ENCODE data around the gene HBA2. TPM values are rescaled to one million over a fixed set of nuclear protein-coding genes. Genes with fewer than 3 reads are reported as not detected.
"Not testable (repeated sequence)": the region's sequence is repeated elsewhere in the genome, so short reads cannot be mapped to it uniquely, and the experiment has no call there.

HBA2 gene
- 1,000 to 10,000 TPM in 1 of 6 donors, 100 to 1,000 TPM in 3, 10 to 100 TPM in 2; 40.1 to 1,032 (median 301) TPM for total RNA-seq

DNA sequence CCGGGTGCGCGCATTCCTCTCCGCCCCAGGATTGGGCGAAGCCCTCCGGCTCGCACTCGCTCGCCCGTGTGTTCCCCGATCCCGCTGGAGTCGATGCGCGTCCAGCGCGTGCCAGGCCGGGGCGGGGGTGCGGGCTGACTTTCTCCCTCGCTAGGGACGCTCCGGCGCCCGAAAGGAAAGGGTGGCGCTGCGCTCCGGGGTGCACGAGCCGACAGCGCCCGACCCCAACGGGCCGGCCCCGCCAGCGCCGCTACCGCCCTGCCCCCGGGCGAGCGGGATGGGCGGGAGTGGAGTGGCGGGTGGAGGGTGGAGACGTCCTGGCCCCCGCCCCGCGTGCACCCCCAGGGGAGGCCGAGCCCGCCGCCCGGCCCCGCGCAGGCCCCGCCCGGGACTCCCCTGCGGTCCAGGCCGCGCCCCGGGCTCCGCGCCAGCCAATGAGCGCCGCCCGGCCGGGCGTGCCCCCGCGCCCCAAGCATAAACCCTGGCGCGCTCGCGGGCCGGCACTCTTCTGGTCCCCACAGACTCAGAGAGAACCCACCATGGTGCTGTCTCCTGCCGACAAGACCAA is at the start of gene HBA2:
Gene HBA2 (plus strand): TSS at position 503 of the 568 bp plus-strand sequence. CDS start 37 bp downstream, at position 540.
- H3K36me3 ChIP-seq; ATAC-seq (ENCODE audit: low FRiP score in 2 of 2): not testable (repeated sequence)

GRCh38 chr16:123558-124350 is 48.9 kb upstream of the HBA2 start:
- H3K4me3 ChIP-seq; H3K4me1 ChIP-seq; H3K27me3 ChIP-seq; H3K27ac ChIP-seq; ATAC-seq (ENCODE audit: low FRiP score in 2 of 2); DNase-seq; H3K9me3 ChIP-seq; H3K36me3 ChIP-seq: not testable (repeated sequence)
- WGBS, 2 donors = 82 to 84% methylated on average over 10 to 18 of the region's 19 CpGs

More for the DNA sequence above, at the start of gene HBA2:
- not testable (repeated sequence) for H3K4me3 ChIP-seq, DNase-seq, H3K27ac ChIP-seq, H3K9me3 ChIP-seq
- WGBS, 2 donors = no CpG with 5 or more reads among the region's 74 CpGs
- Histone ChIP-seq H3K4me1 (peaks cover 0 to 11% (median 0%) of the 10 kb centered on the region in 4 donors), H3K27me3 (peaks cover 0 to 47% (median 18%) of the 10 kb centered on the region in 4 donors)

GRCh38 chr16:125011-125410 is 47.7 kb upstream of the HBA2 start:
- H3K4me3 ChIP-seq = no peak overlapping the region

DNA sequence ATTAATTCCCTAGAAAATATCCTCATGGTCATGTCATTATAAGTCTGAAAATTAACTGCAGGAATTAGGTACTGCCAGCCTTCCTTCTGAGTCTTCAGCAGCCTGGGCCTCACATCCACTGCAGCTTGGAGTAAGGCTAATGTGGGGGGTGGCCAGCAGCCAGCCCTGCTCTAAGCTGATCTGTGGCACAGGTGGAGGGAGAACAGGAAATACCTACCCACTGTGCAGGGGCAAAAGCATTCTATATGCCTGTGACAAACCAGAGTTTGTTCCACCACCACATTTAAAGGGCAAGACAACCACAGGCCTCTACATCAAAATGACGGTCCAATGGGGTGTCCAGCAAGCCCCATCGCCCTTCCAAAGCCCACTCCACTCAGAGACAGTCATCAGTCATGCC is 43.6 kb upstream of the HBA2 start:
- Histone ChIP-seq H3K4me1 (no peaks in the 10 kb centered on the region), H3K27ac (no peak overlapping the region), H3K4me3 (no peak overlapping the region), H3K27me3 (no peaks in the 10 kb centered on the region), H3K36me3 (peaks cover 0 to 5% (median 2%) of the 10 kb centered on the region in 4 donors), H3K9me3 (no peaks in the 10 kb centered on the region)
- no peak for DNase-seq
- 94 to 100% methylated on average over 2 of the region's 2 CpGs for WGBS, 2 donors
- TF ChIP-seq POLR2AphosphoS5 (IDR thresholded peaks at IDR 0.05) (no peak), POLR2A (IDR thresholded peaks at IDR 0.05) (no peak), EP300 (IDR thresholded peaks at IDR 0.05) (no peak)
- TF ChIP-seq, protein P1, sequence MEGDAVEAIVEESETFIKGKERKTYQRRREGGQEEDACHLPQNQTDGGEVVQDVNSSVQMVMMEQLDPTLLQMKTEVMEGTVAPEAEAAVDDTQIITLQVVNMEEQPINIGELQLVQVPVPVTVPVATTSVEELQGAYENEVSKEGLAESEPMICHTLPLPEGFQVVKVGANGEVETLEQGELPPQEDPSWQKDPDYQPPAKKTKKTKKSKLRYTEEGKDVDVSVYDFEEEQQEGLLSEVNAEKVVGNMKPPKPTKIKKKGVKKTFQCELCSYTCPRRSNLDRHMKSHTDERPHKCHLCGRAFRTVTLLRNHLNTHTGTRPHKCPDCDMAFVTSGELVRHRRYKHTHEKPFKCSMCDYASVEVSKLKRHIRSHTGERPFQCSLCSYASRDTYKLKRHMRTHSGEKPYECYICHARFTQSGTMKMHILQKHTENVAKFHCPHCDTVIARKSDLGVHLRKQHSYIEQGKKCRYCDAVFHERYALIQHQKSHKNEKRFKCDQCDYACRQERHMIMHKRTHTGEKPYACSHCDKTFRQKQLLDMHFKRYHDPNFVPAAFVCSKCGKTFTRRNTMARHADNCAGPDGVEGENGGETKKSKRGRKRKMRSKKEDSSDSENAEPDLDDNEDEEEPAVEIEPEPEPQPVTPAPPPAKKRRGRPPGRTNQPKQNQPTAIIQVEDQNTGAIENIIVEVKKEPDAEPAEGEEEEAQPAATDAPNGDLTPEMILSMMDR (IDR thresholded peaks at IDR 0.05) = no peak
- no peak for ATAC-seq (ENCODE audit: low FRiP score in 2 of 2)

More at GRCh38 chr16:125011-125410, 47.7 kb upstream of the HBA2 start:
- 92 to 96% methylated on average over 3 of the region's 3 CpGs for WGBS, 2 donors
- no peaks in the 10 kb centered on the region for H3K9me3 ChIP-seq
- ATAC-seq (ENCODE audit: low FRiP score in 2 of 2) (no peak), DNase-seq (no peak)
- TF ChIP-seq, protein P1 (IDR thresholded peaks at IDR 0.05) = no peak
- no peak for TF ChIP-seq EP300 (IDR thresholded peaks at IDR 0.05)
- no peak for TF ChIP-seq POLR2A (IDR thresholded peaks at IDR 0.05)
- TF ChIP-seq POLR2AphosphoS5 (IDR thresholded peaks at IDR 0.05) = no peak
- peaks cover 0 to 10% (median 2%) of the 10 kb centered on the region in 4 donors for H3K36me3 ChIP-seq
- H3K27me3 ChIP-seq = no peaks in the 10 kb centered on the region
- H3K27ac ChIP-seq = no peak overlapping the region
- no peaks in the 10 kb centered on the region for H3K4me1 ChIP-seq

DNA sequence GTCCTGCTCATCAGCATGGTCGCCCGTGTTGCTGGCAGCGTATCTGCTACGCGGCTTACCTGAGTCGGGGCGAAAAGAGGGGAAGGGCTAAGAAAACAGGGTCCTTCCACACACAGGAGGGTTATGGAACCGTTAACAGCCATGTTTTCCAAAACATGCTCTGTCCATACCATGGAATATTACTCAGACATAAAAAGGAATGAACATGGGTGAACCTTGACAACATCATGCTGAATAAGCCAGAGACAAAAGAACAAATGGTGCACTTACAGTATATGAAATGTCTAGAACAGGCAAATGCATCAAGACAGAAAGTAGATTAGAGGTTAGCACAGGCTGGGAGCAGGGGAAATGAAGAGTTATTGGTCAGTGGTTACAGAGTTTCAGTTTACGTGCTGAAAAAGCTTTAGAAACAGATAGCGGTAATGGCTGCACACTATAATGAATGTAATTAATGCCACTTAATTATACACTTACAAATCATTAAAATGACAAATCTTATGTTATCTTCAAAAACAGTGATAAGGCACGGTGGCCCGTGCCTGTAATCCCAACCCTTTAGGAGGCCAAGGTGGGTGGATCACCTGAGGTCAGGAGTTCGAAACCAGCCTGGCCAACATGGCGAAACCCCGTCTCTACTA is 42.0 kb upstream of the HBA2 start:
- 95% methylated on average over 13 to 15 of the region's 15 CpGs for WGBS, 2 donors

More for the DNA sequence above, 42.0 kb upstream of the HBA2 start:
- no peak overlapping the region for H3K4me3 ChIP-seq
- no peaks in the 10 kb centered on the region for H3K27me3 ChIP-seq
- H3K36me3 ChIP-seq = no peaks in the 10 kb centered on the region
- no peak overlapping the region for H3K27ac ChIP-seq
- no peaks in the 10 kb centered on the region for H3K9me3 ChIP-seq
- TF ChIP-seq EP300 (IDR thresholded peaks at IDR 0.05) (no peak), POLR2AphosphoS5 (IDR thresholded peaks at IDR 0.05) (no peak), POLR2A (IDR thresholded peaks at IDR 0.05) (no peak)
- TF ChIP-seq, protein P1 (IDR thresholded peaks at IDR 0.05) = no peak
- DNase-seq = no peak
- ATAC-seq (ENCODE audit: low FRiP score in 2 of 2) = no peak
- no peaks in the 10 kb centered on the region for H3K4me1 ChIP-seq

All from upper lobe of left lung (tissue), 6 donors.